Upper lobe of right lung (tissue), 1 donor: Measurements from ENCODE around the gene NCR3LG1. TPM values are rescaled to one million over a fixed set of nuclear protein-coding genes. Genes with fewer than 3 reads are reported as not detected.

Source experiments
- ATAC-seq: fragments of 200-7000 bp; cut with Tn5 transposase; one replicate; pipeline ENCODE4 v1.9.1; 2020; ENCODE audit warnings: mild to moderate bottlenecking, moderate library complexity
- DNase-seq: peaks from one replicate; pipeline ENCODE4 v3.0.0-alpha.2; 2020
- H3K27ac ChIP-seq: fragments of 200-600 bp; one replicate; pipeline ENCODE4 v1.8.0; 2022
- H3K27me3 ChIP-seq: fragments of 200-600 bp; one replicate; pipeline ENCODE4 v1.8.0; 2022; ENCODE audit warnings: mild to moderate bottlenecking
- H3K36me3 ChIP-seq: fragments of 200-600 bp; one replicate; pipeline ENCODE4 v1.8.0; 2022
- H3K4me1 ChIP-seq: fragments of 200-600 bp; one replicate; pipeline ENCODE4 v1.8.0; 2022
- H3K4me3 ChIP-seq: fragments of 200-600 bp; one replicate; pipeline ENCODE4 v1.8.0; 2022; ENCODE audit warnings: mild to moderate bottlenecking
- H3K9me3 ChIP-seq: fragments of 200-600 bp; one replicate; pipeline ENCODE4 v1.8.0; 2022
- CTCF ChIP-seq: fragments of 200-600 bp; IDR thresholded peaks from one replicate; pipeline ENCODE4 v1.8.0; 2022; ENCODE audit warnings: antibody characterized with exemption
- intact Hi-C: fragments of 100-400 bp; cut with DNase I; formaldehyde crosslinking; loops from one replicate; pipeline ENCODE4 v1.11.0; 2022
- total RNA-seq: library from RNA; stranded (reverse); fragmentation: NEBNext Ultra II Directional; extraction: Animal tissue kit (Norgen Biotek cat#: 25700); gene quantifications from one replicate; pipeline ENCODE4 v1.2.1, GENCODE V29; 2021
- donor health status: DM: no; HTN: yes; CAD: no; lungs with severe emphysema.

The NCR3LG1 gene
- total RNA-seq, 1 donor from 2014 or later = 5.6 TPM

- H3K4me3 ChIP-seq = no peak overlapping the region
- H3K9me3 ChIP-seq = no peaks in the 10 kb centered on the region
- intact Hi-C loops = no loop called here
- H3K27ac ChIP-seq = no peak overlapping the region
- DNase-seq = no peak
- H3K36me3 ChIP-seq = no peaks in the 10 kb centered on the region
- no peaks in the 10 kb centered on the region for H3K27me3 ChIP-seq
- H3K4me1 ChIP-seq = no peaks in the 10 kb centered on the region
- no peak for ATAC-seq
- no peak for TF ChIP-seq CTCF
These were observed 44.4 kb downstream of the NCR3LG1 start for GRCh38 chr11:17395978-17396377.

- Histone ChIP-seq H3K4me1 (no peaks in the 10 kb centered on the region), H3K4me3 (no peak overlapping the region), H3K27me3 (no peaks in the 10 kb centered on the region), H3K9me3 (no peaks in the 10 kb centered on the region), H3K36me3 (no peaks in the 10 kb centered on the region), H3K27ac (no peak overlapping the region)
- ATAC-seq (no peak), DNase-seq (no peak)
- no peak for TF ChIP-seq CTCF
- intact Hi-C loops = no loop called here
These were observed 45.2 kb downstream of the NCR3LG1 start for GRCh38 chr11:17396598-17397310.

- H3K27ac ChIP-seq = no peak overlapping the region
- no peak for TF ChIP-seq CTCF
- H3K27me3 ChIP-seq = no peaks in the 10 kb centered on the region
- H3K4me3 ChIP-seq = no peak overlapping the region
- H3K9me3 ChIP-seq = no peaks in the 10 kb centered on the region
- ATAC-seq = no peak
- intact Hi-C loops = no loop called here
- no peaks in the 10 kb centered on the region for H3K36me3 ChIP-seq
- H3K4me1 ChIP-seq = no peaks in the 10 kb centered on the region
- no peak for DNase-seq
These were observed 45.9 kb downstream of the NCR3LG1 start for GRCh38 chr11:17397311-17398002.

GRCh38 chr11:17399236-17399635 is 47.6 kb downstream of the NCR3LG1 start:
- H3K4me1 ChIP-seq = no peaks in the 10 kb centered on the region
- H3K27ac ChIP-seq = no peak overlapping the region
- no peaks in the 10 kb centered on the region for H3K9me3 ChIP-seq
- no peak for TF ChIP-seq CTCF
- no peaks in the 10 kb centered on the region for H3K36me3 ChIP-seq
- no peaks in the 10 kb centered on the region for H3K27me3 ChIP-seq
- ATAC-seq (no peak), DNase-seq (no peak)
- H3K4me3 ChIP-seq = no peak overlapping the region
- intact Hi-C loops = no loop called here

- no peak for ATAC-seq
- no peak for TF ChIP-seq CTCF
- Histone ChIP-seq H3K4me1 (no peaks in the 10 kb centered on the region), H3K27me3 (no peaks in the 10 kb centered on the region), H3K9me3 (no peaks in the 10 kb centered on the region), H3K4me3 (no peak overlapping the region), H3K36me3 (no peaks in the 10 kb centered on the region), H3K27ac (no peak overlapping the region)
- DNase-seq = no peak
- intact Hi-C loops = no loop called here
These were observed 48.6 kb downstream of the NCR3LG1 start for GRCh38 chr11:17400048-17400775.
